Lower leg skin (tissue), 4 donors: Measurements from ENCODE around the gene ANK3. TPM values are rescaled to one million over a fixed set of nuclear protein-coding genes. Genes with fewer than 3 reads are reported as not detected.

Experiments
- DNase-seq, 2 donors: peaks; one replicate each; pipeline ENCODE4 v3.0.0-alpha.2; 2019; ENCODE audit warnings: low spot score in 2 of 2
- H3K4me3 ChIP-seq: fragments of 200-600 bp; sonication (generic); 2 replicates; pipeline ENCODE4 v1.5.1; 2017; ENCODE audit warnings: mild to moderate bottlenecking, low read depth; ENCODE audit not compliant: poor library complexity, severe bottlenecking
- POLR2A ChIP-seq, 2 donors: fragments of 450-650 bp; IDR thresholded peaks; one replicate each; pipeline ENCODE4 v1.6.1; 2016 to 2017; ENCODE audit warnings: antibody characterized with exemption in 2 of 2, mild to moderate bottlenecking in 1 of 2, moderate library complexity in 1 of 2
- WGBS, 2 donors: methylation state at CpG; one replicate each; pipeline ENCODE4 v1.1.5; 2018; 5-methylcytosine and 5-hydroxymethylcytosine counted together
- intact Hi-C: fragments of 100-400 bp; cut with DNase I; formaldehyde crosslinking; loops from one replicate; pipeline ENCODE4 v1.15.0; 2023; ENCODE audit warnings: low total_unique reads
- total RNA-seq, 4 donors: library from RNA; depleted of rRNA; stranded (reverse); fragments of >200 nt; gene quantifications; one replicate each; pipeline ENCODE4 v1.1.0, GENCODE V29; 2016
- TF ChIP-seq, protein P1 (sequence below), 3 donors: fragments of 450-650 bp; IDR thresholded peaks; one replicate each; pipeline ENCODE4 v1.5.1; 2016; ENCODE audit warnings: antibody characterized with exemption in 3 of 3, mild to moderate bottlenecking in 3 of 3, moderate library complexity in 2 of 3

ANK3 gene
- total RNA-seq, 4 donors from 2014 or later: 76.2 to 107 (median 91.5) TPM

- DNase-seq: no peak
- WGBS, 2 donors: 84 to 89% methylated on average over 4 of the region's 4 CpGs
- intact Hi-C loops: loop anchor here (10.0 kb wide), 1 partner anchor 333 kb away; no protein-coding TSS in a partner anchor
- no peak overlapping the region for H3K4me3 ChIP-seq
- TF ChIP-seq, protein P1, sequence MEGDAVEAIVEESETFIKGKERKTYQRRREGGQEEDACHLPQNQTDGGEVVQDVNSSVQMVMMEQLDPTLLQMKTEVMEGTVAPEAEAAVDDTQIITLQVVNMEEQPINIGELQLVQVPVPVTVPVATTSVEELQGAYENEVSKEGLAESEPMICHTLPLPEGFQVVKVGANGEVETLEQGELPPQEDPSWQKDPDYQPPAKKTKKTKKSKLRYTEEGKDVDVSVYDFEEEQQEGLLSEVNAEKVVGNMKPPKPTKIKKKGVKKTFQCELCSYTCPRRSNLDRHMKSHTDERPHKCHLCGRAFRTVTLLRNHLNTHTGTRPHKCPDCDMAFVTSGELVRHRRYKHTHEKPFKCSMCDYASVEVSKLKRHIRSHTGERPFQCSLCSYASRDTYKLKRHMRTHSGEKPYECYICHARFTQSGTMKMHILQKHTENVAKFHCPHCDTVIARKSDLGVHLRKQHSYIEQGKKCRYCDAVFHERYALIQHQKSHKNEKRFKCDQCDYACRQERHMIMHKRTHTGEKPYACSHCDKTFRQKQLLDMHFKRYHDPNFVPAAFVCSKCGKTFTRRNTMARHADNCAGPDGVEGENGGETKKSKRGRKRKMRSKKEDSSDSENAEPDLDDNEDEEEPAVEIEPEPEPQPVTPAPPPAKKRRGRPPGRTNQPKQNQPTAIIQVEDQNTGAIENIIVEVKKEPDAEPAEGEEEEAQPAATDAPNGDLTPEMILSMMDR (IDR thresholded peaks at IDR 0.05): no peak
- no peak for TF ChIP-seq POLR2A (IDR thresholded peaks at IDR 0.05)
Measured at GRCh38 chr10:60101821-60102220, 287.9 kb downstream of the ANK3 start.

DNA sequence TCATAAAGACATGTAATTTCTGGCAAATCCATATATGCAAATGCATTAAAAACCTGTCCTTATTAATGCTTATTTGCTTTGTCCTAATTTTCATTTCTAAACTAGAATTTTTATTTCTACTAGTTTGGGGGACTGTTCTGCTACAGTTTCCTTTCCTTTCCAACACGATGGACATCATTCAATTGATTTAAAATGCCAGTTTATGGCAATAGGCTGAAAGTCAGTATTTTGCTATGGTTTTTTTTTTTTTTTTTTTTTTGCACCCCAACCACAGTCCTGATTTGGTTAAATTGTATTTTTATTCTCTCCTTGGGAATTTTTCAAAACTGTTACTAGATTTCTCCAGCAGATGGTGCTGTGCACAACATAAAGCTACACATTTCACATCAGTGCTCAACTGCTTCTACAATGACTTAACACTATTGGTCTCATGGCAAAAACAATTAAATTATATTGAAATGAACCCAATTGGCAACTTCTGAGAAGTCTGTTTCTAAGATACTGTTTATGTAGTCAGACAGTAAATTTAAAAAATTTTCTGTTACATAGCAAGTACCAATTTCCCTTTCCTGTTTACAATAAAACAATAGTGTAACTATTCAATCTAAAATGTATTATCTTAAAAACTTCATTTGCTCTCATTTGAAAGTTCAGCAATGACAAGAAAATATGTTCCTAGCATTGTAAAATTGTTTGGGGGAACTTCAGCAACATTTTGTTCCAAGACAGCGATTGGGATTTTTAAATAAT lies 289.5 kb downstream of the ANK3 start:
- intact Hi-C loops: loop anchor here (10.0 kb wide), 1 partner anchor 335 kb away; no protein-coding TSS in a partner anchor
- TF ChIP-seq, protein P1 (IDR thresholded peaks at IDR 0.05): no peak
- TF ChIP-seq POLR2A (IDR thresholded peaks at IDR 0.05): no peak
- WGBS, 2 donors: 61 to 67% methylated on average over 2 of the region's 2 CpGs
- no peak for DNase-seq
- no peak overlapping the region for H3K4me3 ChIP-seq

DNA sequence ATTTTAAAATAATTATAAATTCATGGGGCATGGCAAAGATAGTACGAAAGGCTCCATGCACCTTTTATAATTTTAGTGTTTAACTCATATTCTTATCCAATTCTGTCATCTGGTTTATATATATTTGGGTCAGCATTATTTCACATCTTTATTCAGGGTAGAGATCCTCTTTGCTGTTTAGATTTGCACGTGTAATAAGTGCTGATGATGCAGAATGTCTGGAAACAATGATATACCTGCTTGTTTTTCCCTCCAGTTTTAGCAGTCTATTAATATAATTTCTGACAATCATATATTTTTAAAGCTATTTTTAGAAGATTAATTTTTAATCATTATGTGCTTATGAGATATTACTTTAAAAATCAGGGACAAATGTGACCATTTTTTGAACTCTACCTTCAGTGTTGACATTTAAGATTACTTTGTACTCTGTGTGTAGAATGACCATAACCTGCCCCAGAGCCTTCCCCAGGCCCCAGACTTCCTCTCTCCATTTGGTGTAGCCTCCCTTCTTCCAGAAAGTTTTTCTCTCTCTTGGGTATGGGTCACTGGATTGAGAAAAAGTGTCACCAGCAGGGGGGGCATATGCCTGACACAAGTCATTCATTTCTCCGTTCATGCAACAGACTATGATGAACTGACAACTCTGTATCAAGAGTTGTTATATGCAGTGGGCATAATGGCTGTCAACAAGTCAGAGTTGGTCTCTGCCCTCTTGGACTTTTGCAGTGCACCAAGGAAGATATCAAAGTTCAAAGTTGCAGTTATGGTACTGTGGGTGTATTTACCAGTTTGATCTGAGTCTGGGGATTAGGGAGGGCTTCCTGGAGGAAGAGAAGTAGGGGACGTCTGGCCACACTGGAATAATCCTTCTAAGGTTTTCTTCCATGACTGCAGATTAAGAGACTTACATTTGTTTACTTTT lies 290.7 kb downstream of the ANK3 start:
- WGBS, 2 donors: 64 to 67% methylated on average over 4 of the region's 4 CpGs
- no peak for TF ChIP-seq POLR2A (IDR thresholded peaks at IDR 0.05)
- TF ChIP-seq, protein P1 (IDR thresholded peaks at IDR 0.05): no peak
- DNase-seq: no peak
- H3K4me3 ChIP-seq: no peak overlapping the region
- intact Hi-C loops: no loop called here

- TF ChIP-seq, protein P1 (IDR thresholded peaks at IDR 0.05): no peak
- no peak for TF ChIP-seq POLR2A (IDR thresholded peaks at IDR 0.05)
- DNase-seq: no peak
- intact Hi-C loops: no loop called here
- no peak overlapping the region for H3K4me3 ChIP-seq
- WGBS, 2 donors: 83 to 86% methylated on average over 5 of the region's 5 CpGs
Measured at GRCh38 chr10:60096761-60097513, 292.7 kb downstream of the ANK3 start.

DNA sequence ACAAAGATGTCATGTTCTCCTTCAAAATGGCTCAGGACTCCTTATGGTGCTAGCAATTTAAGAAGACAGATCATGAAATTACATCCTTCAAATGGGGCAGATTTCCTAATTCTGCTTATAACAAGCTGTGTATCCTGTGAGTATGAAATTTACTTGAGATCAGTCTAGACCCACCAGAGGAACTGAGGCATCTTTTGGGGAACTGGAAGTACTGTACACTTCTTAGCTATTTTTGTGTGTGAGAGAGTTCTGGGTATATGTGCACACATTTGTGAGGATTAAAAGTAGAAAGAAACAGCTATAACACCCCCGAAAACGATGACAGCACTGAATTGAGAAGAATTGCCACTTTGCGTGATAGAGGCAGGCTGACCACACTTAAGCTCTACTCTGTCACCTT lies 296.4 kb downstream of the ANK3 start:
- WGBS, 2 donors: 81 to 92% methylated on average over 3 of the region's 3 CpGs
- TF ChIP-seq POLR2A (IDR thresholded peaks at IDR 0.05): no peak
- TF ChIP-seq, protein P1 (IDR thresholded peaks at IDR 0.05): no peak
- H3K4me3 ChIP-seq: no peak overlapping the region
- intact Hi-C loops: no loop called here
- no peak for DNase-seq
